Measurements from ENCODE around the gene PRKCI.

DNA sequence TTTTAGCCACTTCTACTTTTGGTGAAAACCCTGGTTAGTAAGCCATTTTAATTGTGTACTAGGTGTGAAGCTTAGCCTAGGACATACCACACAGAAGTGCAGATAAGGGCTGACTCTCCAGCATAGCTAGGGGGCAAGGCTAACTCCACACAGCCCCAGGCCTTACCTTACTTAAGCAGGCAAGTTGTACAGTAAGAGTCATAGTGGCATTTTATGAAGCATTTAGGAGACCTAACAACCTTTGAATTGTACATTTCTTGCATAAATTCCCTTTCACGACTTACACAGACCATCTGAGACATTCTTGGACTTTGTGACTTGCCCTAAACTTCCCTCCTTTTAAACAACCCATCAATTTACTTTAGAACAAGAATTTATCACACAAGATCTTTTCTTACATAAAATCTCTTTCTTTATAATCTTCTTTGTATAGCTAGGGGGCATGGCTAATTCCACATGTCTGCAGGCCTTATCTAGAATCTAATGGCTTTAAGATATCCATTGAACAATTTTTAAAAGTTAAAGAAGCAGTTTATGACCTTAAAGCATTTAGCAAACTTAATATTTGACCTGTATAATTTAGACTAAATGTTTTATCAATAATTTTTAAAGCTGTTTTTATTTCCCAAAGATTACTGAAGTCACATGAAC is 116.6 kb downstream of the PRKCI start:
- TF ChIP-seq EZH2 (IDR thresholded peaks at IDR 0.05; ENCODE audit: low read length, unreplicated experiment): no peak
- TF ChIP-seq, protein P1, sequence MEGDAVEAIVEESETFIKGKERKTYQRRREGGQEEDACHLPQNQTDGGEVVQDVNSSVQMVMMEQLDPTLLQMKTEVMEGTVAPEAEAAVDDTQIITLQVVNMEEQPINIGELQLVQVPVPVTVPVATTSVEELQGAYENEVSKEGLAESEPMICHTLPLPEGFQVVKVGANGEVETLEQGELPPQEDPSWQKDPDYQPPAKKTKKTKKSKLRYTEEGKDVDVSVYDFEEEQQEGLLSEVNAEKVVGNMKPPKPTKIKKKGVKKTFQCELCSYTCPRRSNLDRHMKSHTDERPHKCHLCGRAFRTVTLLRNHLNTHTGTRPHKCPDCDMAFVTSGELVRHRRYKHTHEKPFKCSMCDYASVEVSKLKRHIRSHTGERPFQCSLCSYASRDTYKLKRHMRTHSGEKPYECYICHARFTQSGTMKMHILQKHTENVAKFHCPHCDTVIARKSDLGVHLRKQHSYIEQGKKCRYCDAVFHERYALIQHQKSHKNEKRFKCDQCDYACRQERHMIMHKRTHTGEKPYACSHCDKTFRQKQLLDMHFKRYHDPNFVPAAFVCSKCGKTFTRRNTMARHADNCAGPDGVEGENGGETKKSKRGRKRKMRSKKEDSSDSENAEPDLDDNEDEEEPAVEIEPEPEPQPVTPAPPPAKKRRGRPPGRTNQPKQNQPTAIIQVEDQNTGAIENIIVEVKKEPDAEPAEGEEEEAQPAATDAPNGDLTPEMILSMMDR (conservative IDR thresholded peaks at IDR 0.05; ENCODE audit: low read depth, low read length): no peak
